ENCODE results near the gene PPIC. TPM values are rescaled to one million over a fixed set of nuclear protein-coding genes. Genes with fewer than 3 reads are reported as not detected.
"Not testable (repeated sequence)": the region's sequence is repeated elsewhere in the genome, so short reads cannot be mapped to it uniquely, and the experiment has no call there.

Gene PPIC
- total RNA-seq, 1 donor from 2014 or later, result 59.9 TPM

DNA sequence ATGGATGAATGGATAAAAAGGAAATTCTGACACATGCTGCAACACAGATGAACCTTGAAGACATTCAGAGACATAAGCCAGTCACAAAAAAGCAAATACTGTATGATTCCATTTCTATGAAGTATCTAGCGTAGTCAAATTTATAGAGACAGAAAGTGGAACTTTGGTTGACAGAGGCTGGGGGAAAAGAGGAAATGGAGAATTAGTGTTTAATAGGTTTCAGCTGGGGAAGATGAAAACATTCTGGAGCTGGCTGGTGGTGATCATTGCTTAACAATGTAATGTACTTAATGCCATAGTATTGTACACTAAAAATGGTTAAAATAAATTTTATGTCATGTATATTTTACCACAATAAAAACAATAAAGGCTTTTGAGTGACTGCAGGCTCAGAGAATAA is 24.2 kb downstream of the PPIC start:
- no peak for DNase-seq (ENCODE audit: low read depth in 2 of 2)

DNA sequence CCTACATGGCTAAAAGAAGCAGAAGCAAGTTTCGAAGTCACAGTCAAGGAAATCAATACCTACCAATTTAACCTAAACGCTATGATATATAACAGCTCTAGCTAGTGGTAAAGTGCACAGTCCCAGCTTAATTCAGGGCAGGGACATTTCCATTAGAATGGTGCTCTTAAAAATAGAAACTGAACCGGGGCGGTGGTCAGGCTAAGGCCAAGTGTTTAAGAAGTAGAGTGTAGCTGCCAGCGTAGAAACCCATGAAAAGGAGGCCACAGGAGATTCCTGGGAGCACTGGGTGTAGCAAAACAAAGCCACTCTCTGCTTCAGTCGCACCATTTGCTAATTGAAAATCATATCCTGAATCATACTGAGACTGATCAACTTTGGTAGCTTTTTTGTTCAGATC is 28.8 kb downstream of the PPIC start:
- no peak for DNase-seq (ENCODE audit: low read depth in 2 of 2)

DNA sequence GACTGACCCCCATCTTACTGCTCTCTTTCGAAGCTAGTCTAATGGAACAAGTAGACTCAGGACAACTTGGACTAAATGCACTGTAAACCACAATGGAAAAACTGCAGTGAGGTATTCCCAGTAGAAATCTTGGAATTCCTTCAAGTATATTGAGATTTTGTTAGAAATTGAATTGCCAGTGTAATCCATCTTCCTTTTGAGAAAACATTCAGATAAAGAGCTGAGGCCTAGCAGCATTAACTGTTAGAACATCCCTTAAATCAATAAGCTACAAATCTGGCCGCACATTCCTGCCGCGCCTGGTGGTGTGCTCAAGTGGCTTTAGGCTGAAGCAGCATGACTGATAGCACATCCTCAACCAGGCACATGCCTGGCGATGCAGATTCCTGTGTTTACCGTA is 29.3 kb downstream of the PPIC start:
- no peak for DNase-seq (ENCODE audit: low read depth in 2 of 2)

DNA sequence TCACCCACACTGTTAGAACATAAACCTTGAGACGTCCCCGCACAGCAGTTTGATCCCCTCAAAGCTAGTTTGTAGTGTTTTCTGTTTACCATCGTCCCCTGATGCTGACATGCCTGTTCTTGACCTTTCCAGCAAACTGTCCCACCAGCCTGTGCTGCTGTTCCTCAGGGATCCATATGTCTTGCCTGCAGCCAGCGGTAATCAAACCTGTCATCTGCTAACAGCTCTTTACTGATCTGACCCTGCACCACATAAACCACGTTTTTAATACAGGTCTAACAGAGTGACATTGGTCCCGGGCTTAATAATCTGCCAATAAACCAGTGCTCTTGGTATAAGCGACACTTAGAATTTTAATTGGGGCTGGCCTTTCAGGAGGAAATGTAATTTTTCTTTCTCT is 34.7 kb downstream of the PPIC start:
- no peak for DNase-seq (ENCODE audit: low read depth in 2 of 2)

DNA sequence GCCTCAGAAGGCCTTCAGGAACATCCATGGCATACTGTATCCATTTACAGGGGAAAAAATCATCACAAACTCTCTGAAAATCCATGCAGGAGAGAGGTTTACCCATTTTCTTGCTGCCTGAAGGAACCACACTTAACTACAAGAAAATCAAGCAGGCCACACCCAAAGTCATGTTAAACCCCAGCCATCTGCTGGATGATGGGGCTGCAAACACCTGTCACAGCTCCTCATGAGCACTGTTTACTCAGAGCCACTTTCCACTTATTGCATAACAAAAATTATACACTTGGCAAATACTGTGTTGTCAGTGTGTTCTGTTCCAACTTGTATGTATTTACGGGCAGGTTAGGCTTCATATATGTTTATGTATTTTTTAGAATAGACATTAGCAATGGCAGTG is 35.8 kb downstream of the PPIC start:
- no peak for DNase-seq (ENCODE audit: low read depth in 2 of 2)

DNA sequence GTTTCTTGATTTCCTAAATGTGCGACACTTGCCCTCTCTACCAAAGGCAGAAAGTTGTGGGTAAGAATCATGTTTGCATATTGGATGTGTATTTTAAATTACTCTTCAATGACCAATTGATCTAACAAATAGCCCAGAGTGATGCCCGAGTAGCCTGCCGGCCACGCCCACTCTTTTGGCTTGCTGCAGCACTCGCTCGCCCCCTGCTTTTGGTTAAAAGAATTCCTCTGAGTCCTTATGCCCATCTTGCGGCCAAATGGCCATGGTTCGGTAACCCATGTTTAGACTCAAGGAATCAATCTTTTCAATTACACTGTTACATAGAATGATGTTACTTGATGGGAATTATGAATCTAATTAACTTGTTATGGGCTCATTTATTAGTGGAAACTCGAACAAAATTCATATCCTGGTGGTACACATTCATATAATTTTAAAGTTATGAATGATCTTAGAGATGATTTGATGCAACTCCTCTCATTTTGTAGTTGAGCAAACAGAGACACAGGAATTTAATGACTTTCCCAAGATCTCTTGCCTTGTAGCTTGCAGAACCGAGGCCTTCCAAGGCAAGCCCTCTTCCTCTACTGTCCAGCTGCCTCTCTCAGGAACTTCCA is 36.5 kb downstream of the PPIC start:
- peak; percentile 45 to 67 for DNase-seq (ENCODE audit: low read depth in 2 of 2)

DNA sequence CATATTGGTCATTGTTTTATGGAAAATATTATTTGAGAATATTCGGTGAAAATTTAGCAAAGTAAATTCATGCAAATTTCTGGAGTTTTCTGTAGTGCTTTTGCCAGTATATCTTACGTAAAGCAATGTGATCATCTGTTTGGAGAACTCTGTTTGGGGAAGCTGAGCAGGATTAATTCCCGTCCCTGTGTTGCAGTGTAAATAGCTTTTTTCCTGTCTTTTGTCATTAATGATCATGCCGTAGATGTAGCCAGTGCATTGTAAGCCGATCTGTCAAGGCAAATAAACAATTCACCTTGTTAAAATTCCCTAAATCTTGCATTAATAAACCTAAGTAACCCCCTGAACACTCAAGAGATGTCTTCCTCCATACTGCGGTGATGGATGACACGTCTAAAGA is 39.2 kb downstream of the PPIC start:
- no peak for DNase-seq (ENCODE audit: low read depth in 2 of 2)

DNA sequence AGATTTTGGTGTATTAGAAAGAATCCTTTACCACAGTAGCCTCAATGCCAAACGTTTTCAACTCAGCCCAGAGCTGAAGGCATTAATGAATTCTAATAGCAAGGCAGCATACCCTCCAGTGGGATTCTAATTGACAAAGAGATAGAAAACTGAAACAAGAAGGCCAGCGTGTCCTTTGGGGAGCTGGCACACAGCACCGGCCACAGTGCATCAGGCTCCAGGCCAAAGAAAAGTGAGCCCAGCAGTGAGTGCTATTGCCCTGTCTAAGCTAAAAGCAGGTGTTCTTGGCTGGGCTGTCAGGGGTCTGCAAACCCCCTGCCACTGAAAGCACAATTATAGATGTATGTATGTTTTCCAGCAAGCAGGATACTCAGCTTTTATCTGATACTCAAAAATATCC is 40.4 kb downstream of the PPIC start:
- DNase-seq (ENCODE audit: low read depth in 2 of 2), result no peak

DNA sequence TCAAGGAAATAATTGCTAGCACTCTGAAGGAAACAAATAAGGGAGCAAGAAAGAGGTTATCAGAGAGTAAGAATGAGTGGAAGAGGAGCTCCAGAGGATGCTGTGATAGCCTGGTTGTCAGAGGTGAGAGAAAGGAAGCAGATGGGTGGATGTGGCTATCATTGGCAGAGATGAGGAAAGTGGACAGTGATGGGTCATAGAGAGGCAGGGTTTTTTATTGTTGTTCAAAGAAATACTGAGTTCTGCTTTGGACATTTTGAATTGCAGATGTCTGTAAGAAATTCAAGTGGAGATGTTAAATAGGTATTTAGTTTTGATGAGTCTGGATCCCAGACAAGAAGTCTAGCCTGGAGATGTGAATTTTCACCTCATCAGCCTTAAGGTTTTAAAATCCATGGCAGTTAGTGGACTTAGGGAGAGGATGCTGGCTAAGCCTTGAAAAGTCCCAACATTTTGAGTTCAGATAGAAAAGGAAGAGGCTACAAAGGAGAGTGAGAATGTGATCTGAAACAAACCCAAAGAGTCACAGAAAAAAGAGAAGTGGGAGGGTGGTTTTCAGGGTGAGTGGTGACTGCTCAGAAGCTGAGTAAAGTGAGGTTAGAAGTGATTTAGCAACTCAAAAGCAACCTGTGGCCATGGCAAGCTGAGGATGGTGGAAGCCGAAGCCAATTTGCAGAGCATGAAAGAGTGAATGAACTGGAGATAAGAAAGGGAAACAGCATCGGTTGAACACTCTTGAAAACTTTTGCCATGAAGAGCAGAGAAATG is 50.4 kb downstream of the PPIC start:
- DNase-seq (ENCODE audit: low read depth in 2 of 2), result no peak

DNA sequence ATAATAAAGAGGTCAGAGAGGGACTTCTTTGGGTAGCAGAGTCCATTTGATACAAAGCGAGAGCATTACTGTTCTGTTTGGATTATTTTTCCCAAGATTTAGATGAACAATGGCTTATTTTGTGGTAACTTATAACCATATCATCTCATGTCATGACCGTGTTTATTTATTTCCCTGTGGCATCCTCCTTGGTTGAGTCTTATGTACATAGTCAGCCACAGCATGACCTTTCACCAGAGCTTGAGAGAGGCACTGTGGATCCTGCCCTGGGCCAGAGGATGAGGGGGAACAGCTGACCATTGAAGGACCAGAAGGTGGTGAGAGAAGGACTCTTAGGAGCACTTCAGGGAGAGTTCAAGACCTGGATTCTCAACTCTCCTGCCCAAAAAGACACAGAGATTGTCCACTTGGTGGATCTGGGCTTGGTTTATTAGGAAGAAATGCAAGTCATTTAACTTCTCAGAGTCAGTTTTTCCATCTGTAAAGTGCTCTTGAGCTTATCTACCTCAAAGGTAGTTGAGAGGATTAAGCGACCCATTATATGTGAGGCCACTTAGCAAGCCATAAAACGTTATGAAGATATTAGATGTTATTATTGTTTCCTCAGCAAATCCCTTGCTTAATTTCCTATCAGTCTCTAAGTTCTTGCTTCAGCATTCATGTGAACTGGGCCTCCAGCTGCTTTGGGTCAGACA is 51.4 kb downstream of the PPIC start:
- DNase-seq (ENCODE audit: low read depth in 2 of 2), result no peak

DNA sequence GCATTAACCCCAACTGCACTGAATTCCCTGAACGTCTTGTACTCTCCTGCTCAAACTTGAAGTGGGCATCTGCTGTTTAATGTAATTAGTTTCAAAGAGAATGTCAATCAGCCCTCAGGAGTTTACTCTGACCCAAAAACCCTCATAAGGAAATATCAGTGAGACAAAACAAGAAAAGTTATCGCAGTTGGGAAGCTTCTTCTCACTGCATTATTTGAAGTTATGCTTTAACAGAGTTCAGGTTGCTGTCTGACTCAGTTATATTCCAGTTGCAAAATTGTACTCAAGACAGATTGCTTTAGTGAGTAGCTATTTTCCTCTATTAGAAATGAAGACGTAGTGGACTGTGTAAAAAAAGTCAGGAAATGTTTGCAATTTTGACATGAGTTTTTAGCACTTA is 52.1 kb downstream of the PPIC start:
- no peak for DNase-seq (ENCODE audit: low read depth in 2 of 2)

DNA sequence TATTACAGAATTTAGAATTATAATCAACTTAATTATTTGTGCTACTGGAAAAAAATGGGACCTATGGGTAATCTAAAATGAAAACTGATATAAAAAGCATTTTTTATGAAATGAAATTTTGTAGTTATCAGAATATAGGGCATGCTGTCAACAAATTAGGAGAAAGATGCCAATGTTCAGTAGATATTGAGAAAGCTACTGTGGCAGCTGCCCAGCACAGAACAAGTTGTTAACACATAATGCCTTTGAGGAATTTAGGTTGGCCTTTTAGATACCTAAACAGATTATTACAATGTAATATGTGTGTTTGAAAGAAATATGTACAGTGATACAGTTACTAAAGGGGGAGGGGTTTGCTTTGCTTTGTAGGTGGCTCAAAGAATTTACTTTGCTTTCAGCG is 54.1 kb downstream of the PPIC start:
- no peak for DNase-seq (ENCODE audit: low read depth in 2 of 2)

DNA sequence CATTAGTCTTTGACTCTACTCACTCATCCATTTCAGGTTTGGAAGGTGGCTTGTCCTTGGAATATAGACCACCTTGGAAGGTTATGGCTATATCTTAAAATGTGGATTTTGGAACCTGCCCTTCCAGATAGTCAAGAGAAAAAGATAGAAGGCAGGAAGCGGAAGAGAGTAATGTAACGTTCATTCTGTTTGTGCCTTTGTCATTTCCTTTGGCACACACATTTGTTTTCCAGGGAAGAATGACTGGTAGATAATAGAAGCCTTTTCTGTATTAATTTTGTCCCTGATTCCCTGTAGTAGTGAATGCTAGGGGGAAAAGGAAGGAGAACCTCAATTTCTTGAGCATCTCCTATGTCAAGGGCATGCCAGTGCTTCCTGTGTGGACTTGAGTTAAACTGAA is 54.7 kb downstream of the PPIC start:
- peak; percentile 24 to 82 for DNase-seq (ENCODE audit: low read depth in 2 of 2)

DNA sequence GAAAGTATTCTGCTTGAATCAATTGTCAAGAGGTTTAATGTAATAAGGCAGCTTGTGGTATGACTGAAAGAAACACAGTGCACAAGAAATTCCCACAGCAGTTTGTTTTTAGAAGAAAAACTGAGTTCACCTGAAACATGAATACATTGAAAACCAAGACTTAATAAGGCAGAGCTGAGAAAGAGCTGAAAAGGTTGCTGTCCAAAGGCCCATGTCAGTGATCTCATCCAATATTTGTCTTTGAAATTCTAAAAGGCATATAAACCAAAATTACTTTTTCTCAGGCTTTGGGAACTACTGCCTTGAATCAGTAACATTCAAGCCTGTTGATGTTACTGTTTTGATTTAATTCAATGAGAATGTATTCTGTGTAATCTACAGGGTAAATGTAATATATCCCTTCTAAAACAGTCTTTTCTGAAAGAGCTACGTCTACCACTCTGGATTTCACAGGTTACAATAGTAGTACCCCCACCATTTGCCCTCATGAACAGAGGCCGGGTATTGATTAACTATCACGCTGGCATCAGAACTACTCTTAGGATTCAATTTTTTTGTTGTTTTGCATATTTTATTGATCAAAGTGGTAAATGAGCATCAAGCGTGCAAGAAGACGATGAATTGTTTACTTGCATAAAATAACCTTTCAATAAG is 57.8 kb downstream of the PPIC start:
- no peak for DNase-seq (ENCODE audit: low read depth in 2 of 2)

DNA sequence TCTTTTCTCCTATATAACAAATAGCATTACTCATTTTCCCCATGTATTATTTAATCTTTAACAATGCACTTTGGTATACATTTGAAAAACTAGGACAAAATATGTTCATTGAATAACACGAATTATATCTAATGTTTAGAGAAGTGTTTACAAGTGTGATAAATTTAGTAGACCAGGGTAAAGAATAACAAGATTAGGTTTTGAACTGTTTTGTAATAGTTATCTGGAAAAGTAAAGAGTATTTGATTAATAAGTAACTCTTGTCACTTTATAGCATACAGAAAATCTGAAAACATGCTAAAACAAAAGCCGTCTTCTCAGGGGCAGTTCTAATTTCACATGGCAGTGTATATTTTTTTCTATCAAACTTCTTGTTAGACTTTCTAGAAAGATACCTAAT is 58.5 kb downstream of the PPIC start:
- DNase-seq (ENCODE audit: low read depth in 2 of 2), result no peak

DNA sequence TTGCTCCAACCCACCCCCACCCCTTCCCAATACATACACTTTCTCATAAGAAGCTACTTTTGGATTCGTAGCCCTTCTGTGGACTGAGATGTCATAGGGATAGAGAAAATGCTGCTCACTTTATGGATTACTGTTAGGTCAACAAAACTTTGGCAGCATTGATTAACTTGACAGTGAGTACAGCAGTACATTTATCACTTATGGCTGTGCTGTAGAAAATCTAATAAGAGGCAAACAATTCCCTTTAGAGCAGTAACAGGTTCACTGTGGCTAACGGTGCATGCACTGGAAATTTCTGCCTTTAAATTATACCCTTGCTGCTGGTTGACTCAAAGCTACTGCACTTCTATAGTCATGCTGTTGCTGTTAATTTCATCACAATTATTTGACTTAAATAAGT is 59.2 kb downstream of the PPIC start:
- no peak for DNase-seq (ENCODE audit: low read depth in 2 of 2)

DNA sequence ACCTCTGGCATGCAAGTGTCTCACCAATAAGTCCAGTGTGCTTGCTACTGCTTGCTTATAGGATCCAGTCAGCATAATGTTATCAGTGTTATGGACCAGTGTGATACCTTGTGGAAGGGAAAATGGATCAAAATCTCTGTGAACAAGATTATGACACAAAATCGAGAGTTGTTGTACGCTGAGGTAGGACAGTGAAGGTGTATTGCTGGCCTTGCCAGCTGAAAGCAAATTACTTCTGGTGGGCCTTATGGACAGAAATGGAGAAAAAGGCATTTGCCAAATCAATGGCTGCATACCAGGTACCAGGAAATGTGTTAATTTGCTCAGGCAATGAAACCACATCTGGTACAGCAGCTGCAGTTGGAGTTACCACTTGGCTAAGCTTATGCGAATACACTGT is 62.3 kb downstream of the PPIC start:
- not testable (repeated sequence) for DNase-seq (ENCODE audit: low read depth in 2 of 2)

DNA sequence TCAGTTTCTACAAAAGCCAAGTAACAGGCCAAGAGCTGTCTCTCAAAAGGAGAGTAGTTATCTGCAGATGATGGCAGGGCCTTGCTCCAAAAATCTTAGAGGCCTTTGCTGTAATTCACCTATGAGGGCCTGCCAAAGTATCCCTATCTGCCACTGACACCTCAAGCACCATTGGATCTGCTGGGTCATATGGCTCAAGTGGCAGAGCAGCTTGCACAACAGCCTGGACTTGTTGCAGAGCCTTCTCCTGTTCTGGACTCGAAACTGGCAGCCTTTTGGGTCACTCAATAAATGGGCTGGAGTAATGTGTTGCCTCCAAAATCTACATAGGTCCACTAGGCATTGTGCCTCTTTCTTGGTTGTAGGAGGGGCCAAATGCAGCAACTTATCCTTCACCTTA is 62.8 kb downstream of the PPIC start:
- DNase-seq (ENCODE audit: low read depth in 2 of 2), result not testable (repeated sequence)

Data from lung microvascular endothelial cell (primary cell).